Measurements from ENCODE around the gene CLEC16A. TPM values are rescaled to one million over a fixed set of nuclear protein-coding genes. Genes with fewer than 3 reads are reported as not detected.
A peak's percentile ranks its signal among the peaks of the same experiment; 100 is the strongest.

The CLEC16A gene
- total and polyA plus RNA-seq, 7 experiments from 2014 or later, result 14.7 to 38.2 (median 31.8) TPM

DNA sequence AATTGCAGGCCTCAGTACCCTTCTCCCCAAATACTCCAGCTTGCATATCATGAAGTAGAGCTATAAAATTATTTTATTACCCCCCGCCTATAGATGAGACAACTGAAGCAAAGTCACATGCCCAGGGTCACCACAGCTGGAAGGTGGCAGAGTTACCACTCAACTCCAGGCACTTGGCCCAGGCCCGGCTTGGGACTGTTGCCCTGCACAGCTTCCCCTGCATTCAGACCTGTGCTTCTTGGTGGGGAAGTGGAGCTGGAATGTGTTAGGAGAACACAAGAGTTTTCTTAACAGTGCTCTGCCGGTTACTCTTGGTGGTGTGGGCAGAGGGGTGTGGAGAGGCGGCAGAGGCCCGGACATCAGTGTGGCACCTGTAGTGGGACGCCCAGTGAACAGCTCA lies 162.4 kb downstream of the CLEC16A start:
- Mint-ChIP-seq H3K4me1 (peaks cover 20 to 60% (median 28%) of the 10 kb centered on the region in 7 donors), H3K27me3 (no peaks in the 10 kb centered on the region), H3K27ac (peak overlapping the region in 2 of 9 donors; percentile 25 to 58), H3K9me3 (peaks cover 0 to 8% (median 0%) of the 10 kb centered on the region in 11 donors), H3K4me3 (no peak overlapping the region), H3K36me3 (peaks cover 0 to 35% (median 14%) of the 10 kb centered on the region in 5 donors)
- Histone ChIP-seq H3K36me3 (ENCODE audit: control insufficient read depth in 2 of 3, insufficient read depth in 3 of 3, low read length in 3 of 3) (no peaks in the 10 kb centered on the region), H3K27ac (ENCODE audit: low read depth, low read length) (no peak overlapping the region), H3K27me3 (ENCODE audit: control insufficient read depth in 2 of 2, insufficient read depth in 2 of 2, low read length in 2 of 2) (no peaks in the 10 kb centered on the region), H3K4me1 (ENCODE audit: control insufficient read depth in 2 of 2, insufficient read depth in 2 of 2, low read length in 2 of 2) (peaks cover 16 to 18% of the 10 kb centered on the region in 2 donors), H3K4me3 (ENCODE audit: low read length) (no peak overlapping the region), H3K9me3 (ENCODE audit: control insufficient read depth in 2 of 3, low read length in 3 of 3) (no peaks in the 10 kb centered on the region)
- CTCF ChIA-PET, result interaction anchor here (0.6 to 0.7 kb wide), 2 partner anchors 123 to 150 kb away, joined by 4 read pairs; no protein-coding TSS in a partner anchor
- intact Hi-C loops (cut with micrococcal nuclease), result loop anchor here in 1 of 2 donors (5.0 kb wide), 1 partner anchor 126 kb away; no protein-coding TSS in a partner anchor
- POLR2A ChIA-PET, result interaction anchor here (1.4 kb wide), 1 partner anchor 148 kb away, joined by 5 read pairs; no protein-coding TSS in a partner anchor
- DNase-seq (no peak), ATAC-seq (no peak)

DNA sequence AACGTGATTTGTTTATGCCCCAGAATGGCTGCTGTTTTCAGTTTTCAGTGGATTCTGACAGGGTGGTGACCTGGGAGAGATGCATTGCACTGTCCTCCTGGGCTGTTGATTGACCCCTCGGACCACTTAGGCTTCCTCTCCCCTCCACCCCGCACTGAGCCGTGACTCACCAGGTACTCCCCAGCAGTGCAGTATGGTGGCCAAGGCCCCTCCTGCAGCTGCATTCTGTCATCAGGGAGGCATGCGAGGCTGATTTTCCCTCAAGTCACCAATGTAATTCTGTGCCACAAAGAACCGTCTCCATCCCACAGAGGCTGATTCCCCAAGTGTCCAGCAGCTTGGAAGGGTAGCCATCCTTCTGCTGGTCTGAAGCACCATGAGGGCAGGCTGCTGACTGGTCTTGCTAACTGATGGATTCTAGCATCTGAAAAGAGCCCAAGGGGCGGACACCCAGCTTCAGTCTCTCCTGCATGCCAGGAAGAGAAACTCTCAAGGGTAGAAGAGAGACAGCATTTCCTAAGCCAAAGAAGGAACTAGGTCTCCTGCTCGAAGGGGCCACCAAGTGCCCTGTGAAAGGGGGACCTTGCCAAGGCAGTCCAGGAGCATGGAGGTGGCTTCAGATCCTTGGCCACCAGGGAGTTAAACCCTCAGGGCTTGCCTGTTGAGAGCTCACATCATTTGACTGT lies 163.6 kb downstream of the CLEC16A start:
- no peak overlapping the region for H3K4me3 ChIP-seq (ENCODE audit: low read length)
- H3K9me3 Mint-ChIP-seq, result peaks cover 0 to 8% (median 0%) of the 10 kb centered on the region in 11 donors
- no peaks in the 10 kb centered on the region for H3K9me3 ChIP-seq (ENCODE audit: control insufficient read depth in 2 of 3, low read length in 3 of 3)
- peaks cover 19% of the 10 kb centered on the region in 2 donors for H3K4me1 ChIP-seq (ENCODE audit: control insufficient read depth in 2 of 2, insufficient read depth in 2 of 2, low read length in 2 of 2)
- H3K27me3 Mint-ChIP-seq, result no peaks in the 10 kb centered on the region
- ATAC-seq (no peak), DNase-seq (no peak)
- no peaks in the 10 kb centered on the region for H3K27me3 ChIP-seq (ENCODE audit: control insufficient read depth in 2 of 2, insufficient read depth in 2 of 2, low read length in 2 of 2)
- H3K36me3 ChIP-seq (ENCODE audit: control insufficient read depth in 2 of 3, insufficient read depth in 3 of 3, low read length in 3 of 3), result no peaks in the 10 kb centered on the region
- CTCF ChIA-PET, result interaction anchor here (0.6 kb wide), 1 partner anchor 193 kb away, joined by 3 read pairs; no protein-coding TSS in a partner anchor
- no peak overlapping the region for H3K27ac Mint-ChIP-seq
- intact Hi-C loops (cut with micrococcal nuclease), result loop anchor here in 1 of 2 donors (5.0 kb wide), 1 partner anchor 124 kb away; no protein-coding TSS in a partner anchor
- POLR2A ChIA-PET, result interaction anchor here (1.4 kb wide), 1 partner anchor 147 kb away, joined by 5 read pairs; no protein-coding TSS in a partner anchor
- H3K4me3 Mint-ChIP-seq, result no peak overlapping the region
- no peak overlapping the region for H3K27ac ChIP-seq (ENCODE audit: low read depth, low read length)
- H3K36me3 Mint-ChIP-seq, result peaks cover 0 to 36% (median 14%) of the 10 kb centered on the region in 5 donors
- peaks cover 21 to 55% (median 30%) of the 10 kb centered on the region in 7 donors for H3K4me1 Mint-ChIP-seq

DNA sequence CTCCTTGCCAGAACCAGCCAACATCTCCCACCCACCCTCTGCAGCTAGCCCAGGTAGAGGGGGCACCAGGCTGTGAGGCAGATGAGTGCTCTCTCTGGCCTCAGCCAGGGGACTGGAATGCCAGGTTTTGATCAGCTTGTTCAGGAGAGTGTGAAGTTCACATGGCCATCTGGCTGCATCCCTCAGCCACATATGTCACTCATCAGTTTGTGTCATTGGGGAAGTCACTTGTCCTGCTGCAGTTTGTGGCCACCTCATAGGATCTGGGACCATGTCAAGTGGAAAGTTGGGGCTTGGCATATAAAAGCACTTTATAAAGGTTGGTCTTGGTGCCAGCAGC lies 164.1 kb downstream of the CLEC16A start:
- Mint-ChIP-seq H3K9me3 (peaks cover 0 to 8% (median 0%) of the 10 kb centered on the region in 11 donors), H3K4me3 (no peak overlapping the region), H3K4me1 (peaks cover 24 to 58% (median 35%) of the 10 kb centered on the region in 7 donors), H3K36me3 (peaks cover 0 to 36% (median 14%) of the 10 kb centered on the region in 5 donors), H3K27me3 (no peaks in the 10 kb centered on the region), H3K27ac (peak overlapping the region in 1 of 9 donors; percentile 49)
- POLR2A ChIA-PET, result no interaction called here
- Histone ChIP-seq H3K36me3 (ENCODE audit: control insufficient read depth in 2 of 3, insufficient read depth in 3 of 3, low read length in 3 of 3) (no peaks in the 10 kb centered on the region), H3K27ac (ENCODE audit: low read depth, low read length) (no peak overlapping the region), H3K27me3 (ENCODE audit: control insufficient read depth in 2 of 2, insufficient read depth in 2 of 2, low read length in 2 of 2) (no peaks in the 10 kb centered on the region), H3K9me3 (ENCODE audit: control insufficient read depth in 2 of 3, low read length in 3 of 3) (no peaks in the 10 kb centered on the region), H3K4me3 (ENCODE audit: low read length) (no peak overlapping the region), H3K4me1 (ENCODE audit: control insufficient read depth in 2 of 2, insufficient read depth in 2 of 2, low read length in 2 of 2) (peaks cover 22 to 23% of the 10 kb centered on the region in 2 donors)
- CTCF ChIA-PET, result no interaction called here
- intact Hi-C loops (cut with micrococcal nuclease), result loop anchor here in 1 of 2 donors (5.0 kb wide), 1 partner anchor 124 kb away; no protein-coding TSS in a partner anchor
- DNase-seq (no peak), ATAC-seq (no peak)

- H3K36me3 Mint-ChIP-seq, result peaks cover 0 to 34% (median 14%) of the 10 kb centered on the region in 5 donors
- ChIA-PET POLR2A (no interaction called here), CTCF (interaction anchor here (0.7 kb wide), 1 partner anchor 956 kb away, joined by 3 read pairs; no protein-coding TSS in a partner anchor)
- Histone ChIP-seq H3K36me3 (ENCODE audit: control insufficient read depth in 2 of 3, insufficient read depth in 3 of 3, low read length in 3 of 3) (no peaks in the 10 kb centered on the region), H3K27ac (ENCODE audit: low read depth, low read length) (no peak overlapping the region), H3K4me1 (ENCODE audit: control insufficient read depth in 2 of 2, insufficient read depth in 2 of 2, low read length in 2 of 2) (peaks cover 30% of the 10 kb centered on the region in 2 donors), H3K4me3 (ENCODE audit: low read length) (no peak overlapping the region), H3K27me3 (ENCODE audit: control insufficient read depth in 2 of 2, insufficient read depth in 2 of 2, low read length in 2 of 2) (no peaks in the 10 kb centered on the region), H3K9me3 (ENCODE audit: control insufficient read depth in 2 of 3, low read length in 3 of 3) (no peaks in the 10 kb centered on the region)
- DNase-seq (no peak), ATAC-seq (no peak)
- no peaks in the 10 kb centered on the region for H3K27me3 Mint-ChIP-seq
- no peak overlapping the region for H3K4me3 Mint-ChIP-seq
- H3K4me1 Mint-ChIP-seq, result peaks cover 26 to 60% (median 37%) of the 10 kb centered on the region in 7 donors
- intact Hi-C loops (cut with micrococcal nuclease), result loop anchor here in 1 of 2 donors (5.0 kb wide), 1 partner anchor 123 kb away; no protein-coding TSS in a partner anchor
- peak overlapping the region in 1 of 9 donors; percentile 62 for H3K27ac Mint-ChIP-seq
- H3K9me3 Mint-ChIP-seq, result peaks cover 0 to 8% (median 0%) of the 10 kb centered on the region in 11 donors
These were observed 165.2 kb downstream of the CLEC16A start for GRCh38 chr16:11109566-11109965.

DNA sequence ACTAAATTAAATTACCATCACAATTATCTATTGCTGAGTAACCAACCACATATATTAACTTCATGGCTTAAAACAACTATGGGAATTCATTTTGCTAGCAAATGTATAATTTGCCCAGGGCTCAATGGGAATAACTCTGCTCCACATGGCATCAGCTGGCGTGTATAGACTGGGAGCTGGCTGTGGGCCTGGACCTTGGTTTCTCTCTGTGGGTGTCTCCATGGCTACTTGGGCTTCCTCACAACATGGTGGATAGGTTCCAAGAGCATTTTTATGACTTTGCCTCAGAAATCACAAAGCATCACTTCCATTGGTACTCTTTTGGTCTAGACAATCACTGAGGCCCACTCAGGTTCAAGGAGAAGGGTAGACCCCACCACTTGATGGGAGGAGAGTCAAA lies 166.8 kb downstream of the CLEC16A start:
- Histone ChIP-seq H3K36me3 (ENCODE audit: control insufficient read depth in 2 of 3, insufficient read depth in 3 of 3, low read length in 3 of 3) (no peaks in the 10 kb centered on the region), H3K4me3 (ENCODE audit: low read length) (no peak overlapping the region), H3K27ac (ENCODE audit: low read depth, low read length) (no peak overlapping the region), H3K4me1 (ENCODE audit: control insufficient read depth in 2 of 2, insufficient read depth in 2 of 2, low read length in 2 of 2) (peaks cover 17 to 26% of the 10 kb centered on the region in 2 donors), H3K27me3 (ENCODE audit: control insufficient read depth in 2 of 2, insufficient read depth in 2 of 2, low read length in 2 of 2) (no peaks in the 10 kb centered on the region), H3K9me3 (ENCODE audit: control insufficient read depth in 2 of 3, low read length in 3 of 3) (no peaks in the 10 kb centered on the region)
- no peaks in the 10 kb centered on the region for H3K27me3 Mint-ChIP-seq
- ChIA-PET CTCF (no interaction called here), POLR2A (interaction anchor here (0.7 kb wide), 1 partner anchor 84 kb away, joined by 3 read pairs; no protein-coding TSS in a partner anchor)
- H3K4me3 Mint-ChIP-seq, result no peak overlapping the region
- H3K9me3 Mint-ChIP-seq, result peaks cover 0 to 8% (median 0%) of the 10 kb centered on the region in 11 donors
- ATAC-seq (no peak), DNase-seq (no peak)
- peaks cover 0 to 35% (median 14%) of the 10 kb centered on the region in 5 donors for H3K36me3 Mint-ChIP-seq
- intact Hi-C loops (cut with micrococcal nuclease), result no loop called here
- no peak overlapping the region for H3K27ac Mint-ChIP-seq
- peaks cover 18 to 54% (median 32%) of the 10 kb centered on the region in 7 donors for H3K4me1 Mint-ChIP-seq

DNA sequence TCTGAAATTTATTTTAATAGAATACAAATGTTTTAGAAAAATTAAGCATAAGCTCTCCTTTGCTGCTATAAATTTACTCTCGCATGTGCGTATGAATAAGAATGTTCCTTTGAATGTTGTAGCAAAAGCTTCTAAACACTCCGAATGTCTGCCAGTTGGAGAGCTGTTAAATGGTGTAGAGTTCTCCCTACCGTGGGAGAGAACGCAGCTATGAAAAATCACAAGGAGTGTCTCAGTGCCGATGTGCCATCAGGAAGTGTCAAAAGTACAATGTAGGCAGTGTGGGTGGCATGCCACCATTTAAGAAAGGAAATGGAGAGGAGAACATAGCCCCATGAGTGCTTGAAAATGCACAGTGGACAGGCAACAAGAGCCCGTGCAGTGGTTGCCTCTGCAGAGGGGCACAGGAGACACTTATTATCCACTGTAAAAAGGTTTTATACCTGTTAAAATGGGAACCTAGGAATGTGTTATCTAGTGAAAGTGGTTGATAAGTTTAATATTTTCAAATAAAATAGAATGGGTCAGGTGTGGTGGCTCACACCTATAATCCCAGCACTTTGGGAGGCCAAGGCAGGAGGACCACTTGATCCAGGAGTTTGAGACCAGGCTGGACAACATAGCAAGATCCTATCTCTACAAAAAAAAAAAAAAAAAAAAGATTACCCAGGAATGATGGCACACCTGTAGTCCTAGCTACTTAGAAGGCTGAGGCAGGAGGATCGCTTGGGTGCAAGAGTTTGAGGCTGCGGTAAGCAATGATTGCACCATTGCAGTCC lies 167.7 kb downstream of the CLEC16A start:
- Histone ChIP-seq H3K4me3 (ENCODE audit: low read length) (no peak overlapping the region), H3K36me3 (ENCODE audit: control insufficient read depth in 2 of 3, insufficient read depth in 3 of 3, low read length in 3 of 3) (no peaks in the 10 kb centered on the region), H3K4me1 (ENCODE audit: control insufficient read depth in 2 of 2, insufficient read depth in 2 of 2, low read length in 2 of 2) (peaks cover 17 to 26% of the 10 kb centered on the region in 2 donors), H3K9me3 (ENCODE audit: control insufficient read depth in 2 of 3, low read length in 3 of 3) (no peaks in the 10 kb centered on the region), H3K27me3 (ENCODE audit: control insufficient read depth in 2 of 2, insufficient read depth in 2 of 2, low read length in 2 of 2) (no peaks in the 10 kb centered on the region), H3K27ac (ENCODE audit: low read depth, low read length) (no peak overlapping the region)
- Mint-ChIP-seq H3K27ac (peak overlapping the region in 2 of 9 donors; percentile 9 to 13), H3K4me3 (peak overlapping the region in 1 of 10 donors; percentile 17), H3K9me3 (peaks cover 0 to 8% (median 0%) of the 10 kb centered on the region in 11 donors), H3K27me3 (no peaks in the 10 kb centered on the region), H3K4me1 (peaks cover 20 to 55% (median 31%) of the 10 kb centered on the region in 7 donors), H3K36me3 (peaks cover 0 to 44% (median 14%) of the 10 kb centered on the region in 5 donors)
- DNase-seq (no peak), ATAC-seq (no peak)
- ChIA-PET CTCF (no interaction called here), POLR2A (no interaction called here)
- intact Hi-C loops (cut with micrococcal nuclease), result no loop called here
